ENCODE results near the gene CAPZA2.

DNA sequence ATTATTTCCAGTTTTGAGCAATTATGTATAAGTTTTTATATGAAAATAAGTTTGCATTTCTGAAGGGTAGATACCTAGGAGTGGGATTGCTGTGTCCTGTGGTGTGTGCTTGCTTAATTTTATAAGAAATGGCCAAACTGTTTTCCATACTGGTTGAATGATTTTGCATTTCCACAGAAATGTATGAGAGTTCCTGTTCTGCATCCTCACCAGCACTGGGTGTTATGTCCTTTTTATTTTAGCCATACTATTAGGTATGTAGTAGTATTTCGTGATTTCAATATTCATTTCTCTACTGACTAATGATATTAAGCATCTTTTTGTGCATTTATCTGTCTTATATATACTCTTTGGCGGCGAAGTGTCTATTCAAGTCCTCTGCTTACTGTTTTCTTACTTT, 22.3 kb downstream of the CAPZA2 start:
- TF ChIP-seq, protein P1, sequence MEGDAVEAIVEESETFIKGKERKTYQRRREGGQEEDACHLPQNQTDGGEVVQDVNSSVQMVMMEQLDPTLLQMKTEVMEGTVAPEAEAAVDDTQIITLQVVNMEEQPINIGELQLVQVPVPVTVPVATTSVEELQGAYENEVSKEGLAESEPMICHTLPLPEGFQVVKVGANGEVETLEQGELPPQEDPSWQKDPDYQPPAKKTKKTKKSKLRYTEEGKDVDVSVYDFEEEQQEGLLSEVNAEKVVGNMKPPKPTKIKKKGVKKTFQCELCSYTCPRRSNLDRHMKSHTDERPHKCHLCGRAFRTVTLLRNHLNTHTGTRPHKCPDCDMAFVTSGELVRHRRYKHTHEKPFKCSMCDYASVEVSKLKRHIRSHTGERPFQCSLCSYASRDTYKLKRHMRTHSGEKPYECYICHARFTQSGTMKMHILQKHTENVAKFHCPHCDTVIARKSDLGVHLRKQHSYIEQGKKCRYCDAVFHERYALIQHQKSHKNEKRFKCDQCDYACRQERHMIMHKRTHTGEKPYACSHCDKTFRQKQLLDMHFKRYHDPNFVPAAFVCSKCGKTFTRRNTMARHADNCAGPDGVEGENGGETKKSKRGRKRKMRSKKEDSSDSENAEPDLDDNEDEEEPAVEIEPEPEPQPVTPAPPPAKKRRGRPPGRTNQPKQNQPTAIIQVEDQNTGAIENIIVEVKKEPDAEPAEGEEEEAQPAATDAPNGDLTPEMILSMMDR (IDR thresholded peaks at IDR 0.05): no peak
- no peak for TF ChIP-seq POLR2A (IDR thresholded peaks at IDR 0.05)

All from suprapubic skin (tissue), 3 donors.